H7 (cell line): ENCODE measurements around the gene CEPT1. TPM values are rescaled to one million over a fixed set of nuclear protein-coding genes. Genes with fewer than 3 reads are reported as not detected.
A peak's percentile ranks its signal among the peaks of the same experiment; 100 is the strongest.

ENCODE experiments used
- DNase-seq: peaks from one replicate; pipeline ENCODE4 v3.0.0; 2012
- H3K27me3 ChIP-seq: 2 replicates; pipeline ENCODE4 v1.6.0; 2011; ENCODE audit warnings: mild to moderate bottlenecking, low read length; ENCODE audit not compliant: control insufficient read depth, insufficient read depth
- H3K36me3 ChIP-seq: replicated peaks from 2 replicates; pipeline ENCODE4 v1.5.1; 2011; ENCODE audit warnings: low read length; ENCODE audit not compliant: control insufficient read depth, insufficient read depth
- H3K4me3 ChIP-seq: 2 replicates; pipeline ENCODE4 v1.5.1; 2011; ENCODE audit warnings: low read depth, mild to moderate bottlenecking, control low read depth, low read length, moderate library complexity; ENCODE audit not compliant: insufficient read depth
- total RNA-seq: library from RNA; depleted of rRNA; stranded (reverse); fragments of >200 nt; shearing (Covaris generic); gene quantifications from 2 replicates; pipeline ENCODE4 v1.2.3, GENCODE V29; 2014

The CEPT1 gene
- total RNA-seq, 1 experiment from 2014 or later = 20.1 TPM

- Histone ChIP-seq H3K4me3 (peak overlapping the region; percentile 95), H3K36me3 (peaks cover 1% of the 10 kb centered on the region), H3K27me3 (no peaks in the 10 kb centered on the region)
- peak; percentile 64 for DNase-seq
Measured at GRCh38 chr1:111139324-111139955, 583 bp upstream of the CEPT1 start.

DNA sequence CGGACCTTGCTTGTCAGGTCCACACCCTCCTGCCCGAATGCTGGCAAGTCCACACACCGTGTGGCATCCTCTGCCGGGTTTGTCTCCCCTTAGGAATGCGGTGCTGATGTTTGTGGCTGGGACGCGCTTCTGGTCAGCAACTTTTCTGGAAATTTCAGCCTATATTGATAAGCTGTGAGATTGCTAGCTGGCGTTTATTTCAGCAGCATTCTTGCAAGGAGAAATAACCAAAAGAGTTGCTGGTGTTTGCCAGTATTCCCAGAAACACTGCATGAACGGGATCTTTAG, 601 bp downstream of the CEPT1 start:
- Histone ChIP-seq H3K27me3 (no peaks in the 10 kb centered on the region), H3K4me3 (peak overlapping the region; percentile 95), H3K36me3 (no peaks in the 10 kb centered on the region; the same call in 1 of the 2 replicates)
- no peak for DNase-seq

DNA sequence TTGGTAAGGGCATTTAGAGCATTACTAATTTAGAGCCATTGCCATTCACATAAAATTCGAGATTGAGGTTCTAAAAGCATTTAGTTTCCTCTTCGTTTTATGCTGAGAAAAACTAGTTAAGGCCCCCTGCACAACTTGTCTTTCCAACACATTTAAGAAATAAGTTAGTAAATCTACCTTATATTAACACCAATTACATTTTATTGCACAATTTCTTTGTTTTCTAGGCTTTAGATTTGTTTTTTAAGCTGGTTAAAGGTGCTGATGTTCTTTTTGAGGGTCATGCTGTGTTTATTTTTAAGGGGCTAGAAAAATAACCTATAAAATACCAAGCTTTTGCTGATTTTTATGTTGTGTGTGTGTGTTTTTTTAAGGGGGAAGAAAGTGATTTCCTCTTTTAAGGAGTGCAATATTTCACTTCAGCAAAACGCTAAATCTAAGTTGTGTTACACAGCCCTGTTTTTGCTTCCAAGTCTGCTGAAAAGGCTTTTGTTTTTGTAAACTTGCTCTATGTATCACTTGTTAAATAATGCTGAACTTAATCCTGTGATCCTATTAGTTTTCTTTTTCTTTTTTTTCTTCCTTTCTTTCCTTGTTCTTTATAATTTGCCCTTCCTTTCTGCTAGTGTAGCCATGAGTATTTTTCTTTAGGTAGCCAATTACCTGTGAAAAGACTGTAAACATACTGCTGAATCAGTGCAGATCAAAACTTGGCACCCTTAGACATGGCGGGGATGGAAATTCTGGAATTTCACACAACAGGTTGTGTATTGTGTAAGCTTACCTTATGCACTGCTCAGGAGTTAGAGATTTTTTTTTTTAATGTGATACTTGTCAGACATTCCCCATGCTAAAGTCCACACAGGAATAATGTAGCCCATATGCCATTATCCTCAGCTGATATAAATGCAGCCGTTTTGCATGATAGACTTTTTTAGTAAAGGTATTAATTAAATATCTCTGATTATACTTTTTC, 1.5 kb downstream of the CEPT1 start:
- Histone ChIP-seq H3K27me3 (no peaks in the 10 kb centered on the region), H3K36me3 (no peaks in the 10 kb centered on the region), H3K4me3 (peak overlapping the region; percentile 95)
- DNase-seq = no peak

GRCh38 chr1:111142356-111142975, 2.4 kb downstream of the CEPT1 start:
- DNase-seq = peak; percentile 16
- Histone ChIP-seq H3K4me3 (no peak overlapping the region), H3K36me3 (no peaks in the 10 kb centered on the region), H3K27me3 (no peaks in the 10 kb centered on the region)

DNA sequence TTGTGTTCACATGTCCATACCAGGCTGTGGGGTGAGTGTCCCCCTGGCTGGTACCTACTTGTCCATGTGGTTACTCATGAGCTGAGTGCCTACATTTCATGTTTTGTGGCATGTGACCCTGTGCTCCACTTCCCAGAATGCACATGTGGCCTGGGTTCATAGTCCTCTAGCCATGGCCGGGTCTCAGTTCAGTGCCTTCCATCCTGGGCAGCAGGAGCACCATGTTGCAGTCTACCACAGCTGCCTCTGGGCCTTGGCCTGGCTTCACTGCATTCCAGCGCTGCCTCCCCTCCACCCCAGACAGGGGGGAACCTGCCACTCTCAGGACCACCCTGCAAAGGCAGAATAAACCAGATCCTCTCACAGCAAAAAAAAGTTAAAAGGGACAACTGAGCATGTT, 5.5 kb downstream of the CEPT1 start:
- Histone ChIP-seq H3K36me3 (peaks cover 5% of the 10 kb centered on the region), H3K4me3 (no peak overlapping the region), H3K27me3 (no peaks in the 10 kb centered on the region)
- no peak for DNase-seq

DNA sequence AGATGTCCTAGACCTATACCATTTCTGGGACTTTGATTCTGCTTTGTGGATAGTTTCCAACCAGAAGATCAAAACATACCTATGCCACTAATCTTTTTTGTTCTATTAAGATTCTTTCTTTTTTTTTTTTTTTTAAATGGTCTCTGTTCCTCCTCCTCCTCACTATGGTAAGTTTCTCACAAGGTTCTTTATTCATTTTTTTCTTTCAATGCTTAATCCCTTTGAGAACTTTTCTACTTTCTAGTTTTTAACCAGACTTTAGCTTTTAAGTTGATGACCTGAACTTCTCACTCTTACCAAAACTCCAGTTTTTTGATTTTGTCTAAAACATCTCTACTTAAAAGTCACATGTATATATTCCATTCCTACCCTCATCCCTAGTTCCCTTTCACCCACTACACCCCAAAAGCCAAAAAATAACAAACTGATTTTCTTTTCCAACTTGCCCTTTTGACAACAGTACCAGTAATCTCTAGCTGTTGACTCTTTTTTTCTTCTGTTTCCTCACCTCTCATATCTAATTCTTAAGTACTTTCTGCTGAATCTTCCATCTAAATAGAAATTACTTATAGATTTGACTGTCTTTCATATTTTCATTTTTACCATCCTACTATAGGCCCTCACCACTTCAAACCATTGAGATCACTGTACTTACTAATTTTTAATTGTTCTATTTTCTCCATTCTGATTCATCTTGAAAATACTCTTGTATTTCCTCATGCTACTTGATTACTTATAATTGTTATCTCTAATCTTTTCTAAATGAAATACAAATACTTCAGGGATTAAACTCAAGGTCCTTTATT, 6.1 kb downstream of the CEPT1 start:
- Histone ChIP-seq H3K27me3 (no peaks in the 10 kb centered on the region), H3K4me3 (no peak overlapping the region), H3K36me3 (peaks cover 5% of the 10 kb centered on the region)
- no peak for DNase-seq

DNA sequence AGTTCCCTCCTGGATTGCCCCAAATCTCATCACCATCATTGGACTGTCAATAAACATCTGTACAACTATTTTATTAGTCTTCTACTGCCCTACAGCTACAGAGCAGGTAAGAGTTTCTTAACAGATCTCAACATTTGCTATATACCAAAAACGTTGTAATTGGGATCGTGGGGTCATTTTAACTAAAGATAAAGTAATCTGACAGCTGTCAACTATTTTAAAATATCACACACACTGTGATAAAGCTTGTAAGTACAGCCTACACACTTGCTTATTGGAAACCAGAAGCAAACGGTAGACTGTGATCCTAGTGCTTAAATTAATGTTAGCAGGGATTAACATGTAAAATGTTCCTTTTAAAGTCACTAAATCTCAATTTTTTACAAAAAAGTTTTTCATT, 7.9 kb downstream of the CEPT1 start:
- DNase-seq = no peak
- Histone ChIP-seq H3K4me3 (no peak overlapping the region), H3K27me3 (no peaks in the 10 kb centered on the region), H3K36me3 (peaks cover 5% of the 10 kb centered on the region)

DNA sequence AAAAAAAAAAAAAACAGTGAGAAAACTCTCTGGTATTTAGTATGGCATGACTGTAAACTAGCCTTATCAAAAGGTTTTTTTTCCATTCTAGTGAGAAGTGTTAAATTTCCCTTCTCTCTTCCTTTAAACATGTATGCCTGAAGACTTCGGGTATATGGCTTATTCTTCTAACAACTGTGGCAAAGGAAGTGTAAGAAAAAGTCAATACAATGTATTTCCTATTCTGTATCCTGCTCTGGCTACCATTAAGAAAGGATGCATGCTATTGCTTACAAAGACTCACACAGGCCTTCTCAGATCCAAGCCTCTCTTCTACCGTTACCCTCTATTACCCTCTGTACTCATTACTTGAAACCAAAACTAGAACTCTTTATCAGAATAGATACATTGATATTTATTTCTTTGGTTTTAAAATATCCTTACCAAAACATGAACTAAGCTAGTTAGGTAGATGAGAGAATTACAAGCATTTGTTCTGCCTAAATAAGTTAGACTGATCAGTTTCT, 8.4 kb downstream of the CEPT1 start:
- H3K36me3 ChIP-seq = peaks cover 6% of the 10 kb centered on the region
- no peak overlapping the region for H3K4me3 ChIP-seq
- H3K27me3 ChIP-seq = no peaks in the 10 kb centered on the region
- DNase-seq = no peak

GRCh38 chr1:111151838-111152237, 11.8 kb downstream of the CEPT1 start:
- no peak overlapping the region for H3K4me3 ChIP-seq
- DNase-seq = no peak
- peaks cover 6% of the 10 kb centered on the region for H3K36me3 ChIP-seq
- H3K27me3 ChIP-seq = no peaks in the 10 kb centered on the region

DNA sequence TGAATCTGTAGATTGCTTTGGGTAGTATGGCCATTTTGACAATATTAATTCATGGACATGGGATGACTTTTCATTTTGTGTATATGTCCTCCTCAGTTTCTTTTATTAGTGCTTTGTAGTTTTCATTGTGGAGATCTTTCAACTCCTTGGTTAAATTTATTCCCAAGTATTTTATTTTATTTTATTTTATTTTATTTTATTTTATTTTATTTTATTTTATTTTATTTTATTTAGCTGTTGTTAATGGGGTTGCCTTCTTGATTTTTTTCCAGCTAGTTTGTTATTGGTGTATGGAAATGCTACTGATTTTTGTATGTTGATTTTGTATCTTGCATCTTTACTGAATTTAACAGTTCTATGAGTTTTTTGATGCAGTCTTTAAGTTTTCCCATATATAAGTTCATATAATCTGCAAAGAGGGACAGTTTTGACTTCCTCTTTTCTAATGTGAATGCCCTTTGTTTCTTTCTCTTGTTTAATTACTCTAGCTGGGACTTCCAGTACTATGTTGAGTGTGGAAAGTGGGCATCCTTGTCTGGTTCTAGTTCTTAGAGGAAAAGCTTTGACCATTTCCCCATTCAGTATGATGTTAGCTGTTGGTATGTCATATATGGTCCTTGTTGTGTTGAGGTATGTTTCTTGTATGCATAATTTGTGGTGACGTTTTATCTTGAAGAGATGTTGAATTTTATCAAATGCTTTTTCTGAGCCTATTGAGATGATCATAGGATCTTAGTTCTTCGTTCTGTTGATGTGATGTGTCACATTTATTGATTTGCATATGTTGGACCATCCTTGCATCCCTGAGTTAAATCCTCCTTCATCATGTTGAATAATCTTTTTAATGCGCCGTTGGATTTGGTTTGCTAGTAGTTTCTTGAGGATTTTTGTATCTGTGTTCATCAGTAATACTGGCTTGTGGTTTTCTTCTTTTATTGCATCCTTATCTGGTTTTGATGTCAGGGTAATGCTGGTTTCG, 14.3 kb downstream of the CEPT1 start:
- Histone ChIP-seq H3K4me3 (no peak overlapping the region), H3K27me3 (no peaks in the 10 kb centered on the region), H3K36me3 (0 out of 2 replicates have a peak, but pooled peaks cover 1% of the 10 kb centered on the region)
- no peak for DNase-seq

DNA sequence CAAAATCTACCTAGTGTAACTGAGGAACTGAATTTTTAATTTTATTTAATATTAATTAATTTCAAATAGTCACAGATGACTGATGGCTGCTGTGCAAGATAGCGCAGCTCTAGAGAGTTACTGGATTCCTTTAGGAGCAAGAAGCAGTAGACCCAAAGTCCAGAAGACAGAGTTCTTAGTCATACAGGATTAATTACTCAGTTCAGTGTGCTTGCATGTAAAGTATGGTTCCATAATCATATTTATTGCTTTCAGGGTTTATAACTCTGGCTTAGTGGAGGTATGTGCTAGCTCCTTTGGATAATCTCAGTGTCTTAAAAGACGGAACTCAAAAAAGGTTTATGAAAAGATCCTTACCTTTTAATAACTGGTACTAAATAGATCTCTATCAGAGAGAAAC, 17.4 kb downstream of the CEPT1 start:
- no peaks in the 10 kb centered on the region for H3K27me3 ChIP-seq
- no peak for DNase-seq
- no peak overlapping the region for H3K4me3 ChIP-seq
- peaks cover 1% of the 10 kb centered on the region for H3K36me3 ChIP-seq

DNA sequence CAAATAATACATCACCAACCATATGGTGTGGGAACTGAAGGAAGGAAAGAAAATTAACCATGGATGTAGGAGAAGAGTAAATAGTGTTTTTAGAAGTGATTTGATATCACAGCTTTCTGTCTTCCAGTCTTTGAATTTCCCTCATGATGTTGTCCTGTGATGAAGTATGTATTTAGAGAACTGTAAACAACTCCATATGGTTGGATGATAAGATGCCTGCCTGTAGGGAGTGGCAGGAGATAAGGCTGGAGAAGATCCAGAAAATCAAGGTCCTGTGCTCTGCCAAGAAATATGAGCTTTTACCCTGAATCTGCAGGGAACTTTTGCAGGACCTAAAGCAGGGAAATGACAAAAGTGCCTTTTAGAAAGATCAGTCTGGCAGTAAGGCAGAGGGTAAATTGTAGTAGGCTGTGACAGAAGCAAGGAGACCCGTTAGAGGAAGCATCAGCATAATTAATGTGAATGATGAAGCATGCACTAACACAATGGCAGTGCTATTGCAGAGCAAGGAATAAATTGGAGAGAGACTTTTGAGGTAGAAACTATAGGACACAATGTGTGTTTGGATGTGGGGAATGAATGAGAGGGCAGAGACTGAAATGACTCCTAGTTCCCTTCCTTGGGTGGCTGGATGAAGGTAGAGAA, 21.9 kb downstream of the CEPT1 start:
- DNase-seq = no peak
- Histone ChIP-seq H3K27me3 (no peaks in the 10 kb centered on the region), H3K36me3 (no peaks in the 10 kb centered on the region; the same call in none of the 2 replicates), H3K4me3 (no peak overlapping the region)

DNA sequence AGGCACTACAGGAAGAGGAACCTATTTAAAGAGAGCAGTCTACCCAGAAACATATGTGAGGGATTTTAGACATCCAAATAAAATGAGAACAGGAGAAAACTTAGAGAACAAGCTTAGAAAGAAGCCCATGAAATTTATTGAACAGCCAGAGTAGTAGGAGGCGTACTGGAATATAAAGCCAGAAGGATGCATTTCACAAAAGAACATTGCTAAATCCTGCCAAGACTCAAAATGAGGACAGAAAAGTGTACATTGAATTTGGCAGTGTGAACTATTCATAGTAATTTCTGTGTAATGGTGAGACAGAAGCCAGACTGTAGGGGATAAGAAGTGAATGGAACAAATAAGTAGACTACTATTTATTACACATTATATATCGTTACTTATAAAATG, 22.5 kb downstream of the CEPT1 start:
- Histone ChIP-seq H3K36me3 (no peaks in the 10 kb centered on the region; the same call in none of the 2 replicates), H3K4me3 (no peak overlapping the region), H3K27me3 (no peaks in the 10 kb centered on the region)
- DNase-seq = no peak
